ENCODE measurements around the gene ZDHHC21.

Gene ZDHHC21

DNA sequence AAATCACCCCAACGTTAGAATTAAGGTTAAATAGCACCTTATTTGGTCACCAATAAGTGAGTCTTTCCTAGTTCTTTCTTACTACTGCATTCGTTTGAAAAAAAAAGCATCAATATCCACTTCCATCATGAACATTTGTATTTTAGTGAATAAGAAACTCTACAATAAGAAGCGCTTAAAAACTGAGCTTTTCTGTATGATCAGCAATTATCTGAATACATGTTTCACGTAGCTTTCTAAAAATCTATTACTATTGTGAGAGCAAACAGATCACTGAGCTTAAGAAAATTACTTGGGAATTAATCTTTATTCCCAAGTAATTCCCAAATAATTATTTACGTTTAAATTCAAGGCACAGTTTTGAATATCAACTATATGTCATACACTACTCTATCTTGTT, 32.5 kb downstream of the ZDHHC21 start:
- Histone ChIP-seq H3K27ac (ENCODE audit: low read depth, low read length, poor library complexity, severe bottlenecking) (no peak overlapping the region), H3K36me3 (ENCODE audit: insufficient read depth, low read length) (peaks cover 29% of the 10 kb centered on the region), H3K9ac (ENCODE audit: low read length) (no peak overlapping the region), H2AFZ (ENCODE audit: low read length) (no peak overlapping the region), H3K27me3 (ENCODE audit: insufficient read depth, low read length) (no peaks in the 10 kb centered on the region), H4K20me1 (ENCODE audit: insufficient read depth, low read length) (no peaks in the 10 kb centered on the region), H3K4me2 (ENCODE audit: low read length) (no peak overlapping the region), H3F3A (ENCODE audit: insufficient read depth, low read length) (no peaks in the 10 kb centered on the region), H3K9me2 (ENCODE audit: low read depth, low read length) (no peaks in the 10 kb centered on the region), H3K4me1 (ENCODE audit: insufficient read depth, low read length, severe bottlenecking) (no peaks in the 10 kb centered on the region), H3K4me3 (ENCODE audit: low read depth, low read length, poor library complexity, severe bottlenecking) (no peak overlapping the region), H3K79me2 (ENCODE audit: insufficient read depth, low read length) (no peaks in the 10 kb centered on the region), H3K9me3 (ENCODE audit: low read length) (no peaks in the 10 kb centered on the region)
- TF ChIP-seq, protein P1, sequence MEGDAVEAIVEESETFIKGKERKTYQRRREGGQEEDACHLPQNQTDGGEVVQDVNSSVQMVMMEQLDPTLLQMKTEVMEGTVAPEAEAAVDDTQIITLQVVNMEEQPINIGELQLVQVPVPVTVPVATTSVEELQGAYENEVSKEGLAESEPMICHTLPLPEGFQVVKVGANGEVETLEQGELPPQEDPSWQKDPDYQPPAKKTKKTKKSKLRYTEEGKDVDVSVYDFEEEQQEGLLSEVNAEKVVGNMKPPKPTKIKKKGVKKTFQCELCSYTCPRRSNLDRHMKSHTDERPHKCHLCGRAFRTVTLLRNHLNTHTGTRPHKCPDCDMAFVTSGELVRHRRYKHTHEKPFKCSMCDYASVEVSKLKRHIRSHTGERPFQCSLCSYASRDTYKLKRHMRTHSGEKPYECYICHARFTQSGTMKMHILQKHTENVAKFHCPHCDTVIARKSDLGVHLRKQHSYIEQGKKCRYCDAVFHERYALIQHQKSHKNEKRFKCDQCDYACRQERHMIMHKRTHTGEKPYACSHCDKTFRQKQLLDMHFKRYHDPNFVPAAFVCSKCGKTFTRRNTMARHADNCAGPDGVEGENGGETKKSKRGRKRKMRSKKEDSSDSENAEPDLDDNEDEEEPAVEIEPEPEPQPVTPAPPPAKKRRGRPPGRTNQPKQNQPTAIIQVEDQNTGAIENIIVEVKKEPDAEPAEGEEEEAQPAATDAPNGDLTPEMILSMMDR (IDR thresholded peaks at IDR 0.05; ENCODE audit: low read length): no peak
- TF ChIP-seq EZH2 (IDR thresholded peaks at IDR 0.05; ENCODE audit: borderline replicate concordance, low read length): no peak

DNA sequence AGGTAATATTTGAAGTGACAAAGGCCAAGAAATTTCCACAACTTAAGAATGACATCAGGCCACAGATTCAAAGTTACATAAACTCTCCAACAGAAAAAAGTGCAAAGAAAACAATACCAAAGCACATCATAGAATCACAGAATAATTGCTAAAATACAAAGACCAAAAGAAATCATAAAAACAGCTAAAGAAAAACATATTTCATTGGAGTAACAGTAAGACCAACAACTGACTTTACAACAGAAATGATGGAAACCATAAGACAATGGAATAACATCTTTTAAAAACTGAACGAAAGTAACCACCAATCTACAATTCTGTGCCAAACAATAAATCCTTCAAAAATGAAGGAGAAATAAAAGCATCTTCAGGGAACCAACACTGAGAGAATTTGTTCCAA, 38.3 kb downstream of the ZDHHC21 start:
- peaks cover 16% of the 10 kb centered on the region for H3K9me3 ChIP-seq (ENCODE audit: low read length)
- no peaks in the 10 kb centered on the region for H3K79me2 ChIP-seq (ENCODE audit: insufficient read depth, low read length)
- no peaks in the 10 kb centered on the region for H3K9me2 ChIP-seq (ENCODE audit: low read depth, low read length)

DNA sequence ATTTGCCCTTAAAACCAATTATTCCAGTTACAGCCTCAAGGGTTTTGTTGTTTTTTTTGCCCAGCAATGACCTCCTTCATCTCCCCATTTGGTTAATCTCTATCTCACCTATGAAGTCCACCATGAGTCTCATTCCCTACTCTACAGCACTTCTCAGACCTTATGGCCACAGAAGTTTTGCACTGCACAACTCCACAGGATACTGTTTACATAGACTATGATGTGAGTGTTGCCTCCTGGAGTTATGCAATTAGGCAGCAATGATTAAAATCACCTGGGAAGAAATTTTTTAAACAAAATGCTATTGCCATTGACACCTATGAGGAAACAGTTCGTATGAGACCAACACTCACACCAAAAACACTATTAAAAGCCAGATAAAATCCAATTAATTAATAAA, 39.7 kb downstream of the ZDHHC21 start:
- H3K4me2 ChIP-seq (ENCODE audit: low read length): no peak overlapping the region
- H3K79me2 ChIP-seq (ENCODE audit: insufficient read depth, low read length): no peaks in the 10 kb centered on the region
- H3K9ac ChIP-seq (ENCODE audit: low read length): no peak overlapping the region
- H3K4me3 ChIP-seq (ENCODE audit: low read depth, low read length, poor library complexity, severe bottlenecking): no peak overlapping the region
- H3K9me3 ChIP-seq (ENCODE audit: low read length): peaks cover 16% of the 10 kb centered on the region
- H3K36me3 ChIP-seq (ENCODE audit: insufficient read depth, low read length): peaks cover 39% of the 10 kb centered on the region
- no peaks in the 10 kb centered on the region for H3K9me2 ChIP-seq (ENCODE audit: low read depth, low read length)
- H4K20me1 ChIP-seq (ENCODE audit: insufficient read depth, low read length): no peaks in the 10 kb centered on the region
- H3K27me3 ChIP-seq (ENCODE audit: insufficient read depth, low read length): no peaks in the 10 kb centered on the region
- H3K27ac ChIP-seq (ENCODE audit: low read depth, low read length, poor library complexity, severe bottlenecking): no peak overlapping the region
- TF ChIP-seq, protein P1 (IDR thresholded peaks at IDR 0.05; ENCODE audit: low read length): no peak
- TF ChIP-seq EZH2 (IDR thresholded peaks at IDR 0.05; ENCODE audit: borderline replicate concordance, low read length): no peak
- H3K4me1 ChIP-seq (ENCODE audit: insufficient read depth, low read length, severe bottlenecking): no peaks in the 10 kb centered on the region
- no peak overlapping the region for H2AFZ ChIP-seq (ENCODE audit: low read length)
- no peaks in the 10 kb centered on the region for H3F3A ChIP-seq (ENCODE audit: insufficient read depth, low read length)

More for the DNA sequence above, 38.3 kb downstream of the ZDHHC21 start:
- Histone ChIP-seq H3K27ac (ENCODE audit: low read depth, low read length, poor library complexity, severe bottlenecking) (no peak overlapping the region), H3K9ac (ENCODE audit: low read length) (no peak overlapping the region), H3K27me3 (ENCODE audit: insufficient read depth, low read length) (no peaks in the 10 kb centered on the region), H3K4me1 (ENCODE audit: insufficient read depth, low read length, severe bottlenecking) (no peaks in the 10 kb centered on the region), H2AFZ (ENCODE audit: low read length) (no peak overlapping the region), H3F3A (ENCODE audit: insufficient read depth, low read length) (no peaks in the 10 kb centered on the region), H3K4me2 (ENCODE audit: low read length) (no peak overlapping the region), H3K36me3 (ENCODE audit: insufficient read depth, low read length) (peaks cover 45% of the 10 kb centered on the region), H3K4me3 (ENCODE audit: low read depth, low read length, poor library complexity, severe bottlenecking) (no peak overlapping the region), H4K20me1 (ENCODE audit: insufficient read depth, low read length) (no peaks in the 10 kb centered on the region)
- TF ChIP-seq EZH2 (IDR thresholded peaks at IDR 0.05; ENCODE audit: borderline replicate concordance, low read length): no peak
- TF ChIP-seq, protein P1 (IDR thresholded peaks at IDR 0.05; ENCODE audit: low read length): no peak
